Umbilical cord (tissue), 2 donors: Measurements from ENCODE around the gene ZNF668. TPM values are rescaled to one million over a fixed set of nuclear protein-coding genes. Genes with fewer than 3 reads are reported as not detected.
"Not testable (repeated sequence)": the region's sequence is repeated elsewhere in the genome, so short reads cannot be mapped to it uniquely, and the experiment has no call there.

Experiments used
- DNase-seq: peaks from one replicate; pipeline ENCODE4 v3.0.0-alpha.2; 2015; ENCODE audit warnings: low spot score
- total RNA-seq: library from RNA; depleted of rRNA; stranded (reverse); fragments of >200 nt; gene quantifications from one replicate; pipeline ENCODE4 v1.2.3, GENCODE V29; 2014; ENCODE audit warnings: low replicate concordance; ENCODE audit not compliant: insufficient read depth

Gene ZNF668
- total RNA-seq, 1 donor from 2014 or later: 10.6 TPM

- DNase-seq: not testable (repeated sequence)
These were observed 60.7 kb downstream of the ZNF668 start for GRCh38 chr16:31013292-31013691.

GRCh38 chr16:31011815-31012214, 62.2 kb downstream of the ZNF668 start:
- not testable (repeated sequence) for DNase-seq

Other genes starting within 250 kb of the ZNF668 start
- gene BCL7C, start 180.2 kb downstream of the ZNF668 start, total RNA-seq: 27.0 TPM
- gene CTF1, start 177.6 kb downstream of the ZNF668 start, total RNA-seq: 2.6 TPM
- 10.6 TPM for gene FBXL19, start 150.7 kb downstream of the ZNF668 start, total RNA-seq
- gene ORAI3, start 125.2 kb downstream of the ZNF668 start, total RNA-seq: 26.5 TPM
- 1.2 TPM for gene SETD1A, start 116.5 kb downstream of the ZNF668 start, total RNA-seq
- 26.0 TPM for gene HSD3B7, start 89.0 kb downstream of the ZNF668 start, total RNA-seq
- gene STX1B, start 63.6 kb downstream of the ZNF668 start, total RNA-seq: 1.2 TPM
- 7.9 TPM for gene STX4, start 40.7 kb downstream of the ZNF668 start, total RNA-seq
- gene ZNF646, start 182 bp upstream of the ZNF668 start, total RNA-seq: 5.5 TPM
- 10.4 TPM for gene PRSS53, start 14.7 kb upstream of the ZNF668 start, total RNA-seq
- gene VKORC1, start 20.6 kb upstream of the ZNF668 start, total RNA-seq: 112 TPM
- 8.9 TPM for gene BCKDK, start 34.1 kb upstream of the ZNF668 start, total RNA-seq
- 32.5 TPM for gene KAT8, start 43.4 kb upstream of the ZNF668 start, total RNA-seq
- 3.6 TPM for gene PRSS8, start 61.5 kb upstream of the ZNF668 start, total RNA-seq
- gene PRSS36, start 75.8 kb upstream of the ZNF668 start, total RNA-seq: 0.48 TPM
- 104 TPM for gene FUS, start 105.9 kb upstream of the ZNF668 start, total RNA-seq
- 16.1 TPM for gene PYCARD, start 128.5 kb upstream of the ZNF668 start, total RNA-seq
- 0.72 TPM for gene TRIM72, start 139.9 kb upstream of the ZNF668 start, total RNA-seq
- not detected for gene PYDC1, start 142.9 kb upstream of the ZNF668 start, total RNA-seq
- gene ITGAM, start 185.7 kb upstream of the ZNF668 start, total RNA-seq: 14.9 TPM